A549 (cell line): ENCODE results near the gene MARCHF10. TPM values are rescaled to one million over a fixed set of nuclear protein-coding genes. Genes with fewer than 3 reads are reported as not detected.

Source experiments
- ATAC-seq, 2 experiments: fragments of 200-7000 bp in 1 of 2; fragments of >200 bp in 1 of 2; cut with Nextera tagmentation in 1 of 2; cut with Tn5 transposase in 1 of 2; 3 replicates each; pipeline versions ENCODE4 v1.8.0 to v1.9.1; 2018 to 2020; ENCODE audit warnings: mild to moderate bottlenecking in 1 of 2, moderate library complexity in 1 of 2
- CTCF ChIA-PET: fragments of 300-600 bp; sonication (Branson Sonifier 250); formaldehyde crosslinking; extraction: SDS; loops from one replicate; lab custom pipeline; 2021; ENCODE audit warnings: antibody characterized with exemption, inconsistent platforms; lab: Yijun Ruan, JAX
- POLR2A ChIA-PET: fragments of 350-600 bp; formaldehyde crosslinking; extraction: SDS; loops from one replicate; lab custom pipeline; 2021; ENCODE audit warnings: antibody characterized with exemption, inconsistent platforms; lab: Yijun Ruan, JAX
- DNase-seq, 2 experiments: peaks; one replicate each; pipeline versions ENCODE4 v3.0.0 to v3.0.0-alpha.2; 2011 to 2016; ENCODE audit warnings: low read depth in 1 of 2, low spot score in 1 of 2
- FAIRE-seq: peaks from 2 replicates; lab custom pipeline; 2011; peaks lifted over from hg19 to GRCh38; lab: Jason Lieb, UNC
- H3K27ac ChIP-seq, 2 experiments: fragments of >200 bp; sonication (Bioruptor Twin); formaldehyde crosslinking; 3 replicates each; pipeline ENCODE4 v1.5.1; 2016 to 2017
- H3K4me1 ChIP-seq: fragments of >200 bp; sonication (Bioruptor Twin); formaldehyde crosslinking; 3 replicates; pipeline ENCODE4 v1.6.1; 2016
- H3K4me2 ChIP-seq: fragments of >200 bp; sonication (Bioruptor Twin); formaldehyde crosslinking; 3 replicates; pipeline ENCODE4 v1.6.1; 2016
- H3K4me3 ChIP-seq: fragments of >200 bp; sonication (Bioruptor Twin); formaldehyde crosslinking; 3 replicates; pipeline ENCODE4 v1.5.1; 2016
- H3K9me3 ChIP-seq: fragments of >200 bp; sonication (Bioruptor Twin); formaldehyde crosslinking; 3 replicates; pipeline ENCODE4 v1.6.1; 2016
- BHLHE40 ChIP-seq: IDR thresholded peaks from 2 replicates; pipeline ENCODE4 v1.6.1; 2012; ENCODE audit warnings: low read depth, low read length, inconsistent platforms
- CHD2 ChIP-seq: fragments of 150-350 bp; IDR thresholded peaks from 2 replicates; pipeline ENCODE4 v1.6.1; 2014; ENCODE audit warnings: low read length; ENCODE audit not compliant: partially characterized antibody
- CTCF ChIP-seq: fragments of >200 bp; sonication (Bioruptor Twin); formaldehyde crosslinking; IDR thresholded peaks from 3 replicates; pipeline ENCODE4 v1.5.1; 2016
- EHF ChIP-seq: fragments of 250-450 bp; sonication (Bioruptor Pico); IDR thresholded peaks from 2 replicates; pipeline ENCODE4 v1.5.0; 2020; ENCODE audit warnings: mild to moderate bottlenecking
- ELK1 ChIP-seq: fragments of 150-350 bp; IDR thresholded peaks from 2 replicates; pipeline ENCODE4 v1.6.1; 2014; ENCODE audit warnings: low read depth, mild to moderate bottlenecking, low read length
- EP300 ChIP-seq, 2 experiments: fragments of >200 bp; sonication (Bioruptor Twin); formaldehyde crosslinking; IDR thresholded peaks; 2 replicates in 1 of 2; 3 replicates in 1 of 2; pipeline ENCODE4 v1.6.1; 2016 to 2017
- ESRRA ChIP-seq: fragments of 150-350 bp; IDR thresholded peaks from 2 replicates; pipeline ENCODE4 v1.6.1; 2014; ENCODE audit warnings: mild to moderate bottlenecking, low read length, borderline replicate concordance
- HEYL ChIP-seq: fragments of 250-450 bp; sonication (Bioruptor Pico); IDR thresholded peaks from 2 replicates; pipeline ENCODE4 v1.8.0; 2021; ENCODE audit warnings: mild to moderate bottlenecking, moderate library complexity
- HOXA7 ChIP-seq: fragments of 250-450 bp; sonication (Bioruptor Pico); IDR thresholded peaks from 2 replicates; pipeline ENCODE4 v1.5.0; 2020; ENCODE audit warnings: mild to moderate bottlenecking, moderate library complexity
- HOXB13 ChIP-seq: fragments of 250-450 bp; sonication (Bioruptor Pico); IDR thresholded peaks from 2 replicates; pipeline ENCODE4 v1.5.0; 2020; ENCODE audit warnings: low read depth, mild to moderate bottlenecking, moderate library complexity
- HOXB5 ChIP-seq: fragments of 250-450 bp; sonication (Bioruptor Pico); IDR thresholded peaks from 2 replicates; pipeline ENCODE4 v1.5.0; 2020; ENCODE audit warnings: mild to moderate bottlenecking, moderate library complexity
- PBX3 ChIP-seq: IDR thresholded peaks from 2 replicates; pipeline ENCODE4 v1.6.1; 2012
- POLR2AphosphoS2 ChIP-seq: conservative IDR thresholded peaks from 2 replicates; pipeline ENCODE4 v1.6.1; 2012; ENCODE audit warnings: low read length, improper control_type of control experiment, inconsistent platforms
- RARB ChIP-seq: fragments of 250-450 bp; sonication (Bioruptor Pico); IDR thresholded peaks from 2 replicates; pipeline ENCODE4 v1.8.0; 2021; ENCODE audit warnings: mild to moderate bottlenecking, moderate library complexity
- RCOR1 ChIP-seq: fragments of 150-350 bp; IDR thresholded peaks from 2 replicates; pipeline ENCODE4 v1.6.1; 2014; ENCODE audit warnings: antibody characterized with exemption, low read length, low read depth
- SMC3 ChIP-seq: fragments of >200 bp; sonication (Bioruptor Twin); formaldehyde crosslinking; IDR thresholded peaks from 3 replicates; pipeline ENCODE4 v1.6.1; 2018; ENCODE audit warnings: inconsistent platforms
- TP53 ChIP-seq: fragments of 250-450 bp; sonication (Bioruptor Pico); IDR thresholded peaks from 2 replicates; pipeline ENCODE4 v1.5.0; 2021; ENCODE audit warnings: mild to moderate bottlenecking, moderate library complexity
- ZNF302 ChIP-seq: fragments of 250-450 bp; sonication (Bioruptor Pico); IDR thresholded peaks from 2 replicates; pipeline ENCODE4 v1.9.0; 2021; ENCODE audit warnings: inconsistent platforms, mild to moderate bottlenecking, moderate library complexity
- WGBS: methylation state at CpG from one replicate; pipeline ENCODE4 v1.1.6; 2017; ENCODE audit errors: missing lambda C conversion rate; 5-methylcytosine and 5-hydroxymethylcytosine counted together
- polyA plus RNA-seq, 4 experiments: library from polyadenylated mRNA; depleted of rRNA in 3 of 4; stranded (reverse); fragments of >200 nt; fragmentation: RNase III in 1 of 4; extraction: RNeasy Plus Mini Kit Qiagen cat#74134 plus additional on column Dnase treatment in 1 of 4; gene quantifications; 2 replicates in 3 of 4; 3 replicates in 1 of 4; pipeline ENCODE4 v1.2.3, GENCODE V29; 2011 to 2017
- TF ChIP-seq, protein P1 (sequence below): fragments of >200 bp; sonication (Bioruptor Twin); formaldehyde crosslinking; IDR thresholded peaks from 2 replicates; pipeline ENCODE4 v1.6.1; 2016
- TF ChIP-seq, protein P2 (sequence below): fragments of >200 bp; sonication (Bioruptor Twin); formaldehyde crosslinking; IDR thresholded peaks from 3 replicates; pipeline ENCODE4 v1.6.1; 2016

Gene MARCHF10
- polyA plus RNA-seq, 2 of the 4 experiments (the other 2 are of a cell fraction), result 0.43 to 0.57 TPM

DNA sequence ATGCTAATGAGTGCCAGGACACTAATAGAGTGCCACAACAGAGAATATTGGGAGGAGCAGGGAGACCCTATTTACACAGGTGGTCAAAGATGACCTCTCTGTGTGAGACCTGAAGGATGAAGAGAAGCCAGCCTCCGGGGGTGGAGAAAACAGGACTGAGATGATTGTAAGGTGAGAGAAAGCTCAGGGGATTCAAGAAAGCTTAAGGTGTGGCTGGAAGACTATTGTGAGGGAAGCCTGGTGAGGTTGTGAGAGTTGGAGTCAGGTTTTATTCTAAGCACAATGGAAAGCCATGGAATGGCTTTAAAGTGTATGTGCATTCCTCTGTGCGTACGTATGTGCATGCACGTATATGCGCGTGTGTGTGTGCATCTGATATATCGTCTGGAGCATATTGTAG lies 10.4 kb upstream of the MARCHF10 start:
- DNase-seq, result no peak
- H3K27ac ChIP-seq, result peak overlapping the region; percentile 91 to 95
- H3K4me2 ChIP-seq, result no peak overlapping the region
- 93% methylated on average over 7 of the region's 7 CpGs for WGBS
- H3K4me3 ChIP-seq, result no peak overlapping the region
- no peaks in the 10 kb centered on the region for H3K9me3 ChIP-seq
- FAIRE-seq, result peak; percentile 36
- POLR2A ChIA-PET, result interaction anchor here (2.3 to 3.0 kb wide), 2 partner anchors 27 to 40 kb away, joined by 14 to 17 read pairs; no protein-coding TSS in a partner anchor
- ATAC-seq, result no peak
- CTCF ChIA-PET, result interaction anchor here (0.8 to 2.2 kb wide), 5 partner anchors 8 to 150 kb away, joined by 3 to 9 read pairs (median 4); no protein-coding TSS in a partner anchor
- TF ChIP-seq PBX3 (no peak), CTCF (no peak), HOXB13 (CRISPR knock-in tag) (no peak), HOXA7 (CRISPR knock-in tag) (no peak), HEYL (CRISPR knock-in tag) (no peak), POLR2AphosphoS2 (no peak)
- TF ChIP-seq, protein P1, sequence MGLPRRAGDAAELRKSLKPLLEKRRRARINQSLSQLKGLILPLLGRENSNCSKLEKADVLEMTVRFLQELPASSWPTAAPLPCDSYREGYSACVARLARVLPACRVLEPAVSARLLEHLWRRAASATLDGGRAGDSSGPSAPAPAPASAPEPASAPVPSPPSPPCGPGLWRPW, result no peak
- H3K4me1 ChIP-seq, result peaks cover 54% of the 10 kb centered on the region

- DNase-seq (no peak), ATAC-seq (no peak), FAIRE-seq (peak; percentile 36)
- Histone ChIP-seq H3K4me2 (no peak overlapping the region), H3K4me1 (peaks cover 32% of the 10 kb centered on the region), H3K27ac (peak overlapping the region; percentile 43 to 91; a peak in 3 of 6 replicates), H3K9me3 (no peaks in the 10 kb centered on the region), H3K4me3 (no peak overlapping the region)
- WGBS, result 56% methylated on average over 6 of the region's 6 CpGs
- ChIA-PET CTCF (interaction anchor here (1.0 kb wide), 1 partner anchor 150 kb away, joined by 4 read pairs; the partner anchor contains the start of gene TANC2), POLR2A (no interaction called here)
- TF ChIP-seq HOXB5 (CRISPR knock-in tag) (no peak), ESRRA (no peak), TP53 (no peak), ZNF302 (CRISPR knock-in tag) (no peak), PBX3 (no peak), BHLHE40 (no peak), RARB (no peak), EP300 (IDR thresholded peaks at IDR 0.05) (no peak)
- TF ChIP-seq, protein P2, sequence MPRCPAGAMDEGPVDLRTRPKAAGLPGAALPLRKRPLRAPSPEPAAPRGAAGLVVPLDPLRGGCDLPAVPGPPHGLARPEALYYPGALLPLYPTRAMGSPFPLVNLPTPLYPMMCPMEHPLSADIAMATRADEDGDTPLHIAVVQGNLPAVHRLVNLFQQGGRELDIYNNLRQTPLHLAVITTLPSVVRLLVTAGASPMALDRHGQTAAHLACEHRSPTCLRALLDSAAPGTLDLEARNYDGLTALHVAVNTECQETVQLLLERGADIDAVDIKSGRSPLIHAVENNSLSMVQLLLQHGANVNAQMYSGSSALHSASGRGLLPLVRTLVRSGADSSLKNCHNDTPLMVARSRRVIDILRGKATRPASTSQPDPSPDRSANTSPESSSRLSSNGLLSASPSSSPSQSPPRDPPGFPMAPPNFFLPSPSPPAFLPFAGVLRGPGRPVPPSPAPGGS, result no peak
Measured at GRCh38 chr17:62816282-62816839, 8.2 kb upstream of the MARCHF10 start.

GRCh38 chr17:62809656-62810055 lies 1.5 kb upstream of the MARCHF10 start:
- DNase-seq, result no peak
- Histone ChIP-seq H3K27ac (peak overlapping the region; percentile 18 to 42; a peak in 3 of 6 replicates), H3K9me3 (no peaks in the 10 kb centered on the region), H3K4me3 (no peak overlapping the region), H3K4me1 (peaks cover 27% of the 10 kb centered on the region), H3K4me2 (no peak overlapping the region)
- ChIA-PET CTCF (interaction anchor here (0.5 to 1.8 kb wide), 5 partner anchors 10 to 30 kb away, joined by 3 to 10 read pairs (median 4); no protein-coding TSS in a partner anchor), POLR2A (no interaction called here)
- ATAC-seq, result no peak
- TF ChIP-seq SMC3 (no peak), ELK1 (no peak), RCOR1 (no peak), CHD2 (no peak), PBX3 (no peak), EHF (no peak)
- 76% methylated on average over 4 of the region's 4 CpGs for WGBS
- no peak for FAIRE-seq
